GM12801 (cell line): ENCODE measurements around the gene SLC16A8.

Experiments
- CTCF ChIP-seq: IDR thresholded peaks from one replicate; pipeline ENCODE4 v1.5.1; 2011; ENCODE audit warnings: control low read depth; ENCODE audit not compliant: insufficient read length; ENCODE audit errors: extremely low read depth

Gene SLC16A8

DNA sequence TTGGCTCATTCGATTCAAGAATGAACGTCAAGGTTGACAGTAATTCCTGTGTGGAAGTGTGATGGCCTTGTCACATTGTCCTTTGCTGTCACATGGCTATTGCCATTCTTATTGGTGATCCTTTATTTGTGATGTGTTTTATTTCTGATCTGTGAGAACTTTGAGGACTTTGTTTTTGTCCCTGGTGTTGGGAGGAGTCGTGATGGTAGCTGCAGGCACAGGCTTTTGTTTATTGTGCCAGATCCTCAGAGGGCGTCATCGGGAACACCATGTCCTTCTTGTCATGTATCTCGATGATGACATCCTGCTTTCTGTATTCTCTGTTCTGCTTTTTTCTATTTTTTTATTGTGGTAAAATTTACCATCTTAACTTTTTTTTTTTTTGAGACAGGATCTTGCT lies 21.2 kb downstream of the SLC16A8 start:
- no peak for TF ChIP-seq CTCF

DNA sequence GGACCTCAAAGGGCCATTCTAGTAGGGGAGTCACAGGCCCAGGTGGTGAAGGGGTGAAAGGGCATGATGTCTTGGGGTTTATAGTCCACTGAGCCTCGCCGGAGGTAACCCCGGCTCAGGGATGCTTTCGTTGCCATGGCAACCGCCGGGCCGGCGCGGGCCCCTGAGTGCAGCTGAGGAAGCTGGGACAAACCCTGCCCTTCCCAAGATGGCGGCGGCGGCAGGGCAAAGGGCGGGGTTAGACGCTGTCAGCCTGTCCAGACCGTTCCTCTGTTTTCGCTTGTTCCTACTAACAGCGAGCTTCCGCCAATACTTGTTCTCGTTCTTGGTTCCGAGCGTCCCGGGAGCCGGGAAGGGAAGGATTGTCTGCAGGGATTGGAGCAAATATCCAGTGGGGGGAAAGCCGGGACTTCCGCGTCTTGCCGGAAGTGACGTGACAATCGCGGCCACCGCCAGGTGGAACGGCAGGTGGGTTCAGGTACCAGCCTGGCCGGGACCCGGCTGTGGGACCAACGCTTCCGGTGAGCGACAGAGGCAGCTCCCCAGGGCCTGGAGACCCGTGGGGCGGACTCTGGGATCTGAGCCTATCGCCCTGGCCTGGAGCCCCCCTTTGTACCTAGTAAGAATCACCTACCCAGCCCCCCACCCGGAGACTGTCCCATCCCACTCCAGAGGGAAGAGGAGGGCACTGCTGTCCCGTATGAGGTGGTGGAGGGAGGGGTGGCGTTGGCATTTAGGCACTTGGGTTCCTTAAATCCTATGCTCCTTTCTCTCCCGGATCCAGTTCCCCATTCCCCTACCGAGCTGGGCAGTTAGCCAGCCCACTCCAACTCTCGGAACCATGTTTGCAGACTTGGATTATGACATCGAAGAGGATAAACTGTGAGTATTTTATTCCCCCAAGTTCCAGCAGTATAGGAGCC lies 26.8 kb downstream of the SLC16A8 start, which contains the start of gene PICK1:
PICK1 (plus strand) TSS at position 436 of the 923 bp plus-strand sequence; CDS start at position 842, 406 bp downstream.
- TF ChIP-seq CTCF = no peak

DNA sequence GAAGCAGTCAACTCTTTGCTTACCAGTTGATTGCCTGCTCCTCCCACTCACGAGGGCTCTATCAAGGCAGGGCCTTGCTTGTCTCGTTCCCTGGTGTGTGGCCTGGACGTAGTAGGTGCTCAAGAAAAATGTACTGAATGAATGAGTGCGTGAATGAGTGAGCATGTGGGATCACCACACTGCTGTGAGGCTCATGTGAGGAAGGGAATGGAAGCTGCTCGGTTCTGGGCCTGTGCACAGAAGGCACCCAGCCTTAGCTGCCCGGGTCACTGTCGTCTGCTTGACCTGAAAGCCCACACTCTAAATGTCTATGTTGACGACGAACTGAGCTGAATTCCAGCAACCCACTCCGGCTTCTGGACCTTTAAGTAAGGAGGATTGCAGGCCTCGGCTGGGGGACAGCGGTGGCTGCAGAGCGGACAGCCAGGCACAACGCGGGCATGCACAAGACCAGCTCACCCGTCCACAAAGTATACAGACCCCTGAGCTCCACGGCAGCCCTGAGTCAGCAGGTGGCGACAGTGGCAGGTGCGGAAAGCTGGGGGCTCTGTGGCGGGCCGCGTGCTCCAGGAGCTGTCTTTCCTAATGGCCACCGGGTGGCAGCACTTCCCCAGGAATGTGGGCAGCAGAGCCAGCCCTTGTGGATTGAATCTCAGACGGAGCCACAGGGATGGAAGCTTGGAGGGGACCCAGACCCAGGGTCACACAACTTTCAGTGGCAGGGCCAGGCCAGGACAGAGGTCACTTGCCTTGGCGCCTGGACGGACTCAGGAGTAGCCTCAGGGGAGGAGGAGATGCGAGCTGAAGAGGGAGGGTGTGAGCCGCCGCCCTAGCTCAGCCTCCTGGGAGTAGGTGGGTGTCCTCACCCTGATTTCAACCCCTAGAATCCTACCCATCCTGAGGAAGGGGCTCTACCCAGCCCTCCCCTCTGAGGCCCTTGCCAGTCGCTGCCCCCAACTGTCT lies 31.8 kb downstream of the SLC16A8 start:
- no peak for TF ChIP-seq CTCF

GRCh38 chr22:38051261-38051660 lies 32.7 kb downstream of the SLC16A8 start:
- no peak for TF ChIP-seq CTCF

DNA sequence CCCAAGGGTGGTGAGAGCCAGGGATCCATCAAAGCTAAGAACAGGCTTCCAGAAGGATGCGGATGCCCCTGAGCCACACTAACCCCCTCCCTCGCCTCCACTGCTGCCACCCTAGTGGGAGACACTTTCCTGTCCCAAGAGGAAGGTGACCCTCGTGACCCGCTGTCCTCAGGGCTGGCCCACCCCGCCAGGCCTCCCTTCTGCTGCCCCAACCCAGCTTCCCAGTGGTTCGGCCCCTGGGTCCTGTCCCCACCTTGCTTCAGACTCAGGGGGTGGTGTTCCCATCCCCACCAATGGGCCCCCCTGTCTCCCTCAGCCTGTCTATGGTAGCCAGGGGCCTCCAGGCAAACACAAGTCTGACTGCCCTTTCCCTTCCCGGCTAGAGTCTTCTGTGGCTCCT lies 33.3 kb downstream of the SLC16A8 start:
- TF ChIP-seq CTCF = no peak

- TF ChIP-seq CTCF = no peak
These were observed 34.0 kb downstream of the SLC16A8 start for GRCh38 chr22:38049812-38050619.
